WTC11 (cell line): ENCODE measurements around the gene ASIC3.

ENCODE experiments used
- AFF4 ChIP-seq: sonication (generic); formaldehyde crosslinking; IDR thresholded peaks from 2 replicates; pipeline ENCODE4 v1.8.1; 2023; ENCODE audit warnings: mild to moderate bottlenecking, missing genetic modification reagents, borderline replicate concordance
- CREB1 ChIP-seq: sonication (generic); formaldehyde crosslinking; IDR thresholded peaks from 2 replicates; pipeline ENCODE4 v1.8.0; 2023; ENCODE audit warnings: mild to moderate bottlenecking, missing genetic modification reagents
- CTCF ChIP-seq: fragments of 200-600 bp; IDR thresholded peaks from 2 replicates; pipeline ENCODE4 v1.8.0; 2022; ENCODE audit warnings: antibody characterized with exemption
- IRF2 ChIP-seq: sonication (generic); formaldehyde crosslinking; IDR thresholded peaks from 2 replicates; pipeline ENCODE4 v1.8.0; 2022; ENCODE audit warnings: low read depth, missing genetic modification reagents, borderline replicate concordance

- TF ChIP-seq CTCF (no peak), AFF4 (CRISPR knock-in tag) (no peak), CREB1 (CRISPR knock-in tag) (no peak), IRF2 (CRISPR knock-in tag) (no peak)
Measured at GRCh38 chr7:151085329-151085690, 37.0 kb downstream of the ASIC3 start.
